NCI-H748 (cell line): Measurements from ENCODE around the gene GSTM5.
"Not testable (repeated sequence)": the region's sequence is repeated elsewhere in the genome, so short reads cannot be mapped to it uniquely, and the experiment has no call there.

Experiments
- DNase-seq: peaks from one replicate; lab custom pipeline; 2025; ENCODE audit not compliant: unreplicated experiment; lab: John Stamatoyannopoulos, UW

GSTM5 gene

DNA sequence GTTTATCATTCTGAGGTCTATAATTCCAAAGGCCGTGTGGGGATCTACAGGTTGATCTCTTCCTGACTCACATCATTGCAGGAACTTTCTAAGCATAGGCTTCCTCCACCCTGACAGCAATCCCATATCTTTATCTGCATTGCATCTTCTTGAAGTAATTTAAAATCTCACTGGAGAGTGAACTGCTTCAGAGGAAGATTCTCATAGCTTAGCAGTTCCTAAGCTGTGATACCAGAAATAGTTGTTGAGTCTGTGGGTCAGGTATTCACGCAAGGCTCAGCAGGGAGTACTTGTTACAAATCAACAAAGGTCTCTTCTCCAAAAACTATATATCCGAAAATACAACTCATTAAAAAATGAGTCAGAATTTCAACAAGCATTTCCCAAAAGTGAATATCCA lies 16.9 kb upstream of the GSTM5 start:
- not testable (repeated sequence) for DNase-seq

DNA sequence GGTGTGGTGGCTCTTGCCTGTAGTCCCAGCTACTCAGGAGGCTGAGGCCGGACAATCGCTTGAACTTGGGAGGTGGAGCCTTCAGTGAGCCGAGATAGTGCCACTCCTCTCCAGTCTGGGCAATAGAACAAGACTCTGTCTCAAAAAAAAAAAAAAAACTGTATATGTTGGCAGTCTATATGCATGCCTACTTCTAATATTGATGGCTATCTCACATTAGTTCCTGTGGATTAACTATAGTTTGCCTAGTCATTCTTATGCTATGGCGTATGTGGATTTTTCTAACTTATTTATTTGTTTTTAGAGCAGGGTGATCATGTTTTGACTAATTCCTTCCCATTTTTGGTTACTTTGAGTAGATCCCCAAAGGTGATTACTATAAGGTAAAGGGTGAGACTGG lies 15.0 kb upstream of the GSTM5 start:
- DNase-seq = no peak

DNA sequence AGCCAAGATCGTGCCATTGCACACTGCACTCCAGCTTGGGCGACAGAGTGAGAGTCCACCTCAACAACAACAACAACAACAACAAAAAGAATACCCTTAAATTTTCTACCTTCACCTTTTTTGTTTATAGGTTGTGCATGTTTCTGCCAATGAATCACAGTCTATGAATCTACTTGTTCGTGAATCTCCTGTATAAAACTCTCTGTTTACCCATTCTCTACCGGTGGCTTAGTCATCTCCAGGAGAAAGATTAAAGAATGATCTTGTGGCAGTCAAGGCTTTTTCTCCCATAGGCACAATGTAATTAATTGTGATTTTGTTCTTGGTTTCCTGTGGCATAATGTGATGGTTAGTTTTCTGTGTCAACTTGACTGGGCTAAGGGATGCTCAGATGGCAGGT lies 14.2 kb upstream of the GSTM5 start:
- DNase-seq = not testable (repeated sequence)

DNA sequence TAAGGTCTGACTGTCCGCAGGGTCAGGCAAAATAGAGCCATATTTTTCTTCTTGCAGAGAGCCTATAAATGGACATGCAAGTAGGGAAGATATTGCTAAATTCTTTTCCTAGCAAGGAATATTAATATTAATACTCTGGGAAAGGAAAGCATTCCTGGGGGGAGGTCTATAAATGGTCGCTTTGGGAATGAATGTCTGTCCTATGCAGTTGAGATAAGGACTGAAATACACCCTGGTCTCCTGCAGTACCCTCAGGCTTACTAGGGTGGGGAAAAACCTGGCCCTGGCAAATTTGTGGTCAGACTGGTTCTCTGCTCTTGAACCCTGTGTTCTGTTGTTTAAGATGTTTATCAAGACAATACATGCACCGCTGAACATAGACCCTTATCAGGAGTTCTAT lies 9.1 kb upstream of the GSTM5 start:
- DNase-seq = not testable (repeated sequence)

DNA sequence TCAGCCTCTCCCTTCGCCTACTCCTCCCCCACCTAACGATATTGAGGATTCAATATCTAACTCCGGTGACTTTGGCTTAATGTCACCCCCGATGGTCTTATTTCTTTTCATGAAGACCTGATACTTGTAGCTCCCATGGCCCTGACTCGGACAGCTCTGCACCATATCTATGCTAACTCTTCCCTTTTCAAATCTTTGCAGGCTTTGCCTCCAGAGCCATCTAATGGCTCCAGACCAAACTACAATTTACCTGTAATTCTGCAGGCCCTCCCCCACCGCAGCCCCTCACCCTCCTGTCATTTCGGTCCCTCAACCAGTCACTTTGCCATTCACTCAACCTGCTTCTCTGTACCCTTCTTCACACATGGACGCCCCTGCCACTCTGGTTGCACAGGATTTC lies 7.9 kb upstream of the GSTM5 start:
- no peak for DNase-seq

DNA sequence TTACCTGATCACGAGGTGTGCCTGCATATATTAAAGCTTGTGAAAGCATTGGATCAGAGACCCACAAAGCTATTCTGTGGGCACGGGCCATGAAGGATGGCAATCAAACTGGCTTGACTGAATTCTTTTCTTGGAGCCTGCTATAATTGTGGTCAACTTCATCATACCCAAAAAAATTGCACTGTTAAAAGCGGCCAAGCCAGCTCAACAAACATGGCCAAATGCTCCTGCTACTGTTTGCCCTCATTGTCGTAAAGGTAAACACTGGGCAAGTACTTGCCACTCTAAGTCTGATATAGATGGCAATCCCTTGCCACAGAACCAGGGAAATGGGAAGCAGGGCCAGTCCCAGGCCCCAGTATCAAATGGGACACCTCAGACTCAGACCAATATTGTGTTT lies 6.6 kb upstream of the GSTM5 start:
- no peak for DNase-seq

DNA sequence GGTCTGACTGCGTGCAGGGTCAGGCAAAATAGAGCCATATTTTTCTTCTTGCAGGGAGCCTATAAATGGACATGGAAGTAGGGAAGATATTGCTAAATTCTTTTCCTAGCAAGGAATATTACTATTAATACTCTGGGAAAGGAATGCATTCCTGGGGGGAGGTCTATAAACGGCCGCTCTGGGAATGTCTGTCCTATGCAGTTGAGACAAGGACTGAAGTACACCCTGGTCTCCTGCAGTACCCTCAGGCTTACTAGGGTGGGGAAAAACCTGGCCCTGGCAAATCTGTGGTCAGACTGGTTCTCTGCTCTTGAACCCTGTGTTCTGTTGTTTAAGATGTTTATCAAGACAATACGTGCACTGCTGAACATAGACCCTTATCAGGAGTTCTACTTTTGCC lies 3.1 kb upstream of the GSTM5 start:
- not testable (repeated sequence) for DNase-seq

DNA sequence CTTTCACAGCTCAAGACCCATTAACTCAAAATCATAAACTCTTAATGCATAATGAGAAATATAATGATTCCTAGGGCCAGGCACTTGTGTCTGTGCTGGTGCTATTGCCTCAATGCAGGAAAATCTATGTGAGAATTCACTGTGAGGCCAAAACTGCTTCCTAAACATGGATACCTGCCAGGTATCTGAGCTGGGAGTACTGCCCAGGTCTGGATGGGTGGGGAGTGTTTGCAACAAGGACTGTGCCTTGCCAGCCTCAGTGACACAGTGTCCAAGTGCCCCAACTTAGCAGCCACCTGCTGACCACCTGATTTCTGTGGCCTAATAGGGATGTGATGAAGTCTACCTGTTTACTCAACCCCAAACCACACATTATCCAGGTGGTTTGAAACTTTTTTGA lies 2.2 kb upstream of the GSTM5 start:
- not testable (repeated sequence) for DNase-seq

DNA sequence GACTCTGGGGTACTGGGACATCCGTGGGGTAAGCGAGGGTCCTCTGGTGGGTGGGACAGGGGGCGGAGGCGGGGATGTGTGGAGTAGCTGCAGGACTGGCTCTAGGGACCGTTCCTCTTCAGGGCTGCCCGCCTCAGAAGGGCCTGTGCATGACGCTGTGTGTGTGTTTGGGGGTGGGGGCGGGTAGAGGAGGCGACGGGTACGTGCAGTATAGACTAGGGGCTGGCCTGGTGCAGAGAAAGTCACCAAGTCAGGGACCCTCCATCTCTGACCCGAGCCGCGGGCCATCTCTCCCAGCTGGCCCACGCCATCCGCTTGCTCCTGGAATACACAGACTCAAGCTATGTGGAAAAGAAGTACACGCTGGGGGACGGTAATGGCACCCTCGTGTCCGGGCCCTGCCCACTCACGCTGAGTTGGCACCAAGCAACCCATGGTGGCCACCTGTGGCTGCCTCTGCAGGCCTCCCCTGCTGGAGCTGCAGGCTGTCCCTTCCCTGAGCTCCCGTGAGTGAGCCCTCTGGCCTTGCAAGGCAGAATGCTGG lies 342 bp downstream of the GSTM5 start:
- no peak for DNase-seq

DNA sequence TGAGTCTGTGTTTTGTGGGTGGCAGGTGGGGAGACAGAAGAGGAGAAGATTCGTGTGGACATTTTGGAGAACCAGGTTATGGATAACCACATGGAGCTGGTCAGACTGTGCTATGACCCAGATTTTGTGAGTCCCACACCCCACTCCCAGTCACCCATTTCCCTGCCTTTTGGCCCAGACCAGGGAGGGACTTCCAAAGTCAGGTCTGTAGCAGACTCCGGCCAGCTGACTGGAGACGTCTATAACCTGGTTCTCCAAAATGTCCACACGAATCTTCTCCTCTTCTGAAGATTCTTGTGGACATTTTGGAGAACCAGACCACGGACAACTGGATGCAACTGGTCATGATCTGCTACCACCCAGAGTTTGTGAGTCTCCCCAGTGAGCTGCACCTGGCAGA lies 1.6 kb downstream of the GSTM5 start:
- no peak for DNase-seq

DNA sequence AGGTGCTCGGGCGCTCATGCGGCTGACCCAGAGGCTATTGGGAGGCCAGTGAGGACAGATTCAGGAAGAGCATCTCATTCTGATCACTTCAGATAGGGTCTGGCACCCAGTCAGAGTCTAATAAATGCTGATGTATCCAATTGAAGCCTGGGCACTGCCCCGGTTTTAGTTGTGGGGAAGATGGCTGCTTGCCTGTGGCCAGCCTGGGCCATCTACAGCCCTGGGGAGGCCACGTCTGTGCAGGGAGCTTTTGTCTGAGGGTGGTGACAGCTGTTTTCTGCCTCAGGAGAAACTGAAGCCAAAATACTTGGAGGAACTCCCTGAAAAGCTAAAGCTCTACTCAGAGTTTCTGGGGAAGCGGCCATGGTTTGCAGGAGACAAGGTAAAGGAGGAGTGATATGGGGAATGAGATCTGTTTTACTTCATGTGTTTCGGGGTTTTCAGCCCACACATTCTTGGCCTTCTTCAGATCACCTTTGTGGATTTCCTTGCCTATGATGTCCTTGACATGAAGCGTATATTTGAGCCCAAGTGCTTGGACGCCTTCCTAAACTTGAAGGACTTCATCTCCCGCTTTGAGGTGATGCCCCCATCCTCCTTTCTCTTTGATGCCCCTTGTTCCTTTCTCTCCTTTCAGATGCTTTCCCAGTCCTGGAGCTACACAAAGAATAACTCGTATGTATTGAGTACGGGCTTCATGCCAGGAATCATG lies 2.8 kb downstream of the GSTM5 start:
- no peak for DNase-seq

DNA sequence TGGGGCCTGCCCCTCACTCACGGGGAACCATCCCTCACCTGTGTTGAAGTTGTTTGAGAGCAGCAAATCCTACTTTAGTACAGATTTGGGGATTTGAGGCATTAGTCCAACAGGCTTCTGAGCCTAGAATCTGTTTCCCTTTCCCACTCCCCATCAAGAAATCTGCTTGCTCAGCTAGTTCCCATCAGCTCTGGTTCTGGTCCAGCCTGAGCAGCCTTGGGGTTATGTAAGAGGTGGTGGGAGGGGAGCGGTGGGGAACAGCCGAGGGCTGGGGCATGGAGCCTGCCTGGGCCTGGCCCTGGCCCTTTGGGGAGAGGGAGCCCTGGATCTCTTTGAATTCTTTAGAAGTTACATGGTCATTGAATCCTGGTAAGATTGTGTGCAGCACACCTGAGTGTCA lies 4.1 kb downstream of the GSTM5 start:
- DNase-seq = no peak

DNA sequence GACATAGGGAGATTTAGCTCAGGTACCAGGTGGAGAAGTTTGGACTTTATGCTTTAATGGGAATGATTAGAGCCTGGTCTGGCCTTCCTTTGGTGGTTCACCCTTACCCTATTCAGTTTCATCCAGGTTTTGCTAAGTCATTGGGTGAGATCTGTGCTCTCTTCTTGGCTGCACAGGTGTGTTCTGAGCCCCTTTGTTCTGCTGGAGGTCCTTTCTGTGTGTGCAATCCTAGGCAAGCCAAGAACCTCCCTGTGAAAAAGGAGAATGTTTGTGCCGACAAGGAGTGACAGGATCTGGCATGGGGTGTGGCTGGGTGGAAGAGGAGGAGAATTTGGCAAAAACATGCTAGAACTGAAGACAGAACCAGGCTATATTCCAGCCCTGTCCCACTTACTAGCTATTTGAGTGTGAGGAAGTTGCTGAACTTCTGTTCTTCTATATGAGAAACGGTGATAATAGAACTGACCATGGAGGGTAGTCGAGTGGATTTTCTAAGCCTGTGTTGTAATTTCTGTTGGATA lies 4.6 kb downstream of the GSTM5 start:
- DNase-seq = no peak

DNA sequence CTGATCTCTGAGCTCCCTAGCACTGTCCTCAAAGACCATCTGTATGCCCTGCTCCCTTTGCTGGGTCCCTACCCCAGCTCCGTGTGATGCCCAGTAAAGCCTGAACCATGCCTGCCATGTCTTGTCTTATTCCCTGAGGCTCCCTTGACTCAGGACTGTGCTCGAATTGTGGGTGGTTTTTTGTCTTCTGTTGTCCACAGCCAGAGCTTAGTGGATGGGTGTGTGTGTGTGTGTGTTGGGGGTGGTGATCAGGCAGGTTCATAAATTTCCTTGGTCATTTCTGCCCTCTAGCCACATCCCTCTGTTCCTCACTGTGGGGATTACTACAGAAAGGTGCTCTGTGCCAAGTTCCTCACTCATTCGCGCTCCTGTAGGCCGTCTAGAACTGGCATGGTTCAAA lies 5.7 kb downstream of the GSTM5 start:
- no peak for DNase-seq

DNA sequence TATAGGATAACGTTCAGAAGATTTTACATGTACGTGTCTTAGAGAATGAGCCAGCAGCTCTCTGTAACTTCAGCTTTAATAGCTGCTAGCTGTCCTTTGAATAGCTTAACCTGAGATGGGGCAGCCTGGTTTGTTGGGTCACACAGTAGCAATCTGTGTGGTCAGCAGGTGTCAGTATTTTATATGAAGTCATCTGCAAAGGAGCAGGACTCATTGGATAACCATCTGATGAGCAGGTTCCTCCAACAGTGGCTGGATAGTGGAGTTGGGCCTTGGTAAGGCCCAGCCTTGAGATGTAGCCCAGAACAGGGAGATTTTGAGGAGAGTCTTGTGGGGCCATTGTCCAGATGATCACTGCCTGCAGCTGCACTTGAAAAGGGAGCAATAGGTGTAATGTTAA lies 6.4 kb downstream of the GSTM5 start:
- peak; percentile 12 for DNase-seq

DNA sequence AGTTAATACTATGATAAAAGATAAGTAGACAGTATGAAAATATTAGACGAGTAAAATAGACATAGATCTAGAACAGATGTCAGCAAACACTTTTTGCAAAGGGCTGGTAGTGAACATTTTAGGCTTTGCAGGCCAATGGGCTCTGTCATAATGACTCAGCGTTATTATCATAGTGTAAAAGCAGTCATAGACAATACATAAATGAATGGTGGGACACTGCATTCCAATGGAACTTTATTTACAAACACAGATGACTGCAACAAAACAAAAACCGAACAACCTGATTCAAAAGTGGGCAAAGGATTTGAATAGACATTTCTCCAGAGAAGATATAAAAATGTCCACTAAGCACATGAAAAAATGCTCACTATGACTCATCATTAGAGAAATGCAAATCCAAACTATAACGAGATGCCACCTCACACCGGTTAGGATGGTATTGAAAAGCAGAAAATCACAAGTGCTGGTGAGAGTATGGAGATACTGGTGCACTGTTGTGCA lies 7.3 kb downstream of the GSTM5 start:
- DNase-seq = no peak

DNA sequence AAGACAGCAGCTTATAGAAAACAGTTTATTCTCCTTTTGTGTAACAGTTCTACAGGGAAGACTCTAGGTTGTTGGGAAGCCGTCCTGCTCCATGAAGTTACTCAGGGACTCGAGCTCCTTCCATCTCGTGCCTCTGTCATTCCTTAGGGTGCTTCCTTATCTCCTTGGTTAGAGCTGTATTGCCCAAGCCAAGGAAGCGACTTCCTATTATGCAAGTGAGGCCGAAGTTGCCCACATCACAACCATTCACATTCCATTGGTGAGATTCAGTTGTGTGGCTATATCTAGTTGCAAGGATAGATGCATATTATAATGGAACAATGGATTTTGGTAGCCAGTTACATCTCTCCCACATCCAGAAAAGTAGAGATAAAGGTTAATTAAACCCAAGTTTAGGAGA lies 9.0 kb downstream of the GSTM5 start:
- no peak for DNase-seq

DNA sequence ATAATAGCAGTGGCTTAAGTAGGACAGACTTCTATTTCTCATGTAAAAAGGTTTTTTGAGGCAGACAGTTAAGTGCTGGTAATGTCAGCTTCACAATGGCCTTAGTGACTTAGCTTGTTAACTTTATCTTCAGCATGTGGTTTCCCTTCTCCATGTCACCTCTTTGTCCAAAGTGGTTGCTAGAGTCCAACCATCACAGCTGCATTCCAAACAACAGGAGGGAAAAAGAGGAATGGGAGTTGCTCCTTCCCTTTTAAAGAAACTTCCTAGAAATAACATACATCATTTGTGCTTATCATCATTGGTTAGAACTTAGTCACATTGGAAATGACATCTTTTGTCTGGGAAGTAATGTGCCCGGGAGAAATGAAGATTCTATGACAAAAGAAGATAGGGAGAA lies 9.9 kb downstream of the GSTM5 start:
- DNase-seq = no peak

DNA sequence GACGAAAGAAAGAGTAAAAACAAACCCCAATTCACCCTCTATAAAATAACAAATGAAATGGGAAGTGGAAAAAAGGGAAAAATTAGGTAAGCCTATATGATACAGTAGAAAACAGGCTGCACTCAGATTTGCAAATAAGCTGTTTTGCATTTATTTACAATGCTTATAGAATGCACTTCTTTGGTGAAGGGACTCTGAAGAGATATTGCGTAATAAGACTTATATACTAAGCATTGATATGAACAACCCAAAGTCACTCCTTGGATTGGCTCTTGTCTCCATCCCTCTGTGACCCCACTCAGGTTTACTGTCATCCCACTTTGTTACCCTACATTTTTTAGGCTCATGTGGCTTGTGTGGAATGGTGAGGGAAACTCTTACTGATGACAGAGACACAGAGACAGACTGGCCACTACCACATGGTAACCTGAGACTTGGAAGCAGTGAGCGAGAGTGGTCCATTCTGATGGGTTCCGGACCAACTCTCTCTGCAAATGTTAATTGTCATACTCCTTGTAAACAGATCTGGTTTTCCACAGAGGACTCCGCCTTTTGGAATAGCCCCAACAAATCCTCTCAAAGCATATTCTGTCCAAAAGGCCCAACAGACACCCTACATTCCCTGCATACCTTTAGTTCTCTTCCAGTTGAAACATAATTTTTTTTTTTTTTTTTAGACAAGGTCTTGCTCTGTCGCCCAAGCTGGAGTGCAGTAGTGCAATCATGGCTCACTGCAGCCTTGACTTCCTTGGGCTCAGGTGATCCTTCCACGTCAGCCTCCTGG lies 11.0 kb downstream of the GSTM5 start:
- DNase-seq = no peak

DNA sequence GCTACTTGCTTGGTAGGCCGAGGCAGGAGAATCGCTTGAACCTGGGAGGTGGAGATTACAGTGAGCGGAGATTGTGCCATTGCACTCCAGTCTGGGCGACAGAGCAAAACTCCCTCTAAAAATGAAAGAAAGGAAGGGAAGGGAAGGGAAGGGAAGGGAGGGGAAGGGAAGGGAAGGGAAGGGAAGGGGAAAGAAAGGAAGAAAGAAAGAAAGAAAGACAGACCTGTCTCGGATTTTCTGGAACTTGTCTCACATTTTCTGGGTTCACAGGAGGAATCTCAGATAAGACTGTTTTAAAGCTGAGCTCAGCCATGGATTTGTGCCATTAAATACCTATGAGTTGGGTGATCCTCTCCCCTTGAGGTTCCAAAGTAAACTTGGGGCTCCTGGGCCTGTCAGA lies 12.9 kb downstream of the GSTM5 start:
- DNase-seq = no peak

DNA sequence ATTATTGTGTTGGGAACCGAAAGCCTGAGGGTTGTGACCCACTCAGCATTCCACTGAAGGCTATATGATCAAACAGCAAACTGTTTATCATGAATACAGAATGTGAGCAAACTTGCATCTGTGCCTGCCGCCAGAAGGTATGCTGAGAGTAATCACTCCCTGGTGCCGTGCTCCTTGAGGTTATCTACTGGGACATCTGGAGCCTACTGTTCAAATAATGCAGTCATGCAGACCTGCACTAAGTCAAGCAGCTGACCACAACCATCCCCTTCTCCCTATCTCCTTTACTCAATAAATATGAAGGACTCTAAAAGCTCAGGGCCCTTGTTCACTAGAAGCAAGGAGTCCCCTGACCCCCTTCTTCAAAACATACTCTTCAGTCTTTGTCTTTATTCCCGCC lies 13.5 kb downstream of the GSTM5 start:
- DNase-seq = no peak

DNA sequence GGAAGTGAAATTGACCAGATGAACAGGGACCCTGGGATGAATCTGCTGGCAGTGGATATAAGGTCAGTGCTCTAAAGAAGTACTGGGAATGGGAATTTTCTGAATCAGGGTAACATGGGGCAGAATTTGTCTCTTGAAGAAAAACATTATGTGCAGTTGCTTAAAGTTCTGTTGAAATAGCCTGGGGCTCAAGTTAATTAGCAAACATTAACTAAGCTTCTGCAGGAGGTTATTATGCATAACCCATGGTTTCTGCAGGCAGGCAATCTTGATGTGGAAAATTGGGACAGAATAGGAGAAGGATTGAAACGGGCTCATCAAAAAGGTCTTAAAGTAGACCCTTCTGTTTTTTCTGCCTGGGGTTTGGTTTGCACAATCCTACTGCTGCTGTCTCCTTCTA lies 14.0 kb downstream of the GSTM5 start:
- no peak for DNase-seq
